OCI-M1 (cell line): ENCODE measurements around the gene DLX5.

Source experiments
- DNase-seq: peaks from one replicate; lab custom pipeline; 2025; lab: John Stamatoyannopoulos, UW

Gene DLX5

GRCh38 chr7:96991546-96992191, 33.0 kb downstream of the DLX5 start:
- no peak for DNase-seq

- DNase-seq: no peak
These were observed 34.7 kb downstream of the DLX5 start for GRCh38 chr7:96989859-96990317.

GRCh38 chr7:96989241-96989858, 35.3 kb downstream of the DLX5 start:
- no peak for DNase-seq

GRCh38 chr7:96987719-96988118, 36.9 kb downstream of the DLX5 start:
- DNase-seq: no peak

- no peak for DNase-seq
These were observed 37.7 kb downstream of the DLX5 start for GRCh38 chr7:96986901-96987300.

- no peak for DNase-seq
These were observed 38.6 kb downstream of the DLX5 start for GRCh38 chr7:96985992-96986391.

GRCh38 chr7:96982586-96982985, 42.0 kb downstream of the DLX5 start:
- no peak for DNase-seq

GRCh38 chr7:96979551-96980276, 44.9 kb downstream of the DLX5 start:
- no peak for DNase-seq

- DNase-seq: no peak
These were observed 47.2 kb downstream of the DLX5 start for GRCh38 chr7:96977445-96977844.

- no peak for DNase-seq
These were observed 48.5 kb downstream of the DLX5 start for GRCh38 chr7:96976106-96976505.

- DNase-seq: no peak
These were observed 50.6 kb downstream of the DLX5 start for GRCh38 chr7:96973986-96974385.

GRCh38 chr7:96970739-96971138, 53.9 kb downstream of the DLX5 start:
- DNase-seq: no peak
